ENCODE measurements around the gene PRAF2. TPM values are rescaled to one million over a fixed set of nuclear protein-coding genes. Genes with fewer than 3 reads are reported as not detected.

The PRAF2 gene, protein sequence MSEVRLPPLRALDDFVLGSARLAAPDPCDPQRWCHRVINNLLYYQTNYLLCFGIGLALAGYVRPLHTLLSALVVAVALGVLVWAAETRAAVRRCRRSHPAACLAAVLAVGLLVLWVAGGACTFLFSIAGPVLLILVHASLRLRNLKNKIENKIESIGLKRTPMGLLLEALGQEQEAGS
- 124 TPM for polyA plus RNA-seq (2013, experiment 1 of 2)
- polyA plus RNA-seq (2013, experiment 2 of 2) = 128 TPM

DNA sequence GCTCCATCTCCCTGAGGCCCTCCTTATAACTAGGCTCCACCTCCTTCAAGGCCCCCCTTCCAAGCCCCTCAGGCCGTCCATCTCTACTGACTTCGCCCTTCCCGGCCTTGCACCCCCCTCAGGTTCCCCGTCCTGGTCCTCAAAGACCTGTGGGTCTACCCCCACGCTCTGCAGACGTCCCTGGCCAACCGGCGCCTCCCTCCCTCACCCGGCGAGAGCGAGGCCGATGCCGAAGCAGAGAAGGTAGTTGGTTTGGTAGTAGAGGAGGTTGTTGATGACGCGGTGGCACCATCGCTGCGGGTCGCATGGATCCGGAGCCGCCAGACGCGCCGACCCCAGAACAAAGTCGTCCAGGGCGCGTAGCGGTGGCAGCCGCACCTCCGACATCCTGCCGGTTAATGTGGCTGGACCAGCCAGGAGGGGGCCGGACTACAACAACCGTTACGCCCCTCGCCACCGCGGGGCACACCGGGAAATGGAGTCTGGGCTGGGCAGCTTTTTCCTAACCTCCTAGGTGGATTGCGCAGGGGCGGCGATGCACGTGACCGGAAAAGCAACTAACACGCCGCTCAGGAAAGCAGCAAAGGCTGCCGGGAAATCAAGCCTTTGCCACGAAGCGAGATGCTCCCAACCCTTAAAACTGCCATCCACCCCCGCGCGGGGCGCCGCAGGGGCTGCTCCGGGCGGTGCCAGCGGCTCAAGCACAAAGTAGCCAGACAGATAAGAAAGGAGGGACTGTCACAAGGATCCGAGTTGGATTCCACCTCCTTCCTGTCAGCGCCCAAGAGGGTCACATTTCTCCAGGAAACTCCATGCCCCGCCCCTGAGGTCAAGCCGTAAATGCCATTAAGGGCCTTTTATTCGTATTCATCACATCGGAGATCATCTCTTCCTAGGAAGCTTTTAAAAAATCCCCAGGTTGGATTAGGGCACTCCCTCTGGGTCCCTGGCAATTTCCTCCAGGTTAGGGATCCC, at the start of gene PRAF2:
TSS of gene PRAF2 (minus strand) at position 402 of the 975 bp plus-strand sequence. CDS start at position 387, 15 bp downstream.
- Histone ChIP-seq H4K8ac (ENCODE audit: low read length) (peak within 1 kb of the TSS; percentile 69), H3K79me1 (replicated peaks; ENCODE audit: low read length, poor library complexity, severe bottlenecking) (peaks cover 7% of the 10 kb centered on the region), H2BK15ac (ENCODE audit: low read depth, poor library complexity, severe bottlenecking) (no peak within 1 kb of the TSS), H2BK12ac (ENCODE audit: low read length in 2 of 2) (no peak within 1 kb of the TSS), H2BK120ac (ENCODE audit: low read depth, low read length) (no peak within 1 kb of the TSS), H3K27ac (ENCODE audit: low read length, poor library complexity, severe bottlenecking) (no peak within 1 kb of the TSS), H3K9me3 (ENCODE audit: control insufficient read depth, low read length) (no peaks in the 10 kb centered on the region), H3K4me3 (ENCODE audit: insufficient read depth in 1 of 2, low read depth in 1 of 2, low read length in 2 of 2) (peak within 1 kb of the TSS; percentile 86 to 91), H3K9ac (ENCODE audit: low read length) (peak within 1 kb of the TSS; percentile 89), H3K18ac (ENCODE audit: low read depth in 1 of 2, low read length in 2 of 2) (peak within 1 kb of the TSS; percentile 79 to 84), H3K27me3 (ENCODE audit: control insufficient read depth in 1 of 2, insufficient read depth in 1 of 2, low read length in 2 of 2) (no peaks in the 10 kb centered on the region), H3K14ac (ENCODE audit: low read length in 2 of 2) (peak within 1 kb of the TSS in 1 of 2 experiments; percentile 86), H2AK5ac (ENCODE audit: low read length, severe bottlenecking) (no peak within 1 kb of the TSS), H3K4ac (ENCODE audit: low read depth in 1 of 2, low read length in 2 of 2) (peak within 1 kb of the TSS in 1 of 2 experiments; percentile 79), H3K23ac (ENCODE audit: low read length in 2 of 2) (no peak within 1 kb of the TSS), H4K91ac (ENCODE audit: low read length) (peak within 1 kb of the TSS; percentile 89), H2AFZ (ENCODE audit: low read depth, low read length) (peak within 1 kb of the TSS; percentile 23), H3K36me3 (ENCODE audit: control insufficient read depth in 1 of 2, insufficient read depth in 2 of 2, low read depth in 1 of 2, low read length in 2 of 2) (peaks cover 20 to 48% of the 10 kb centered on the region in 2 experiments), H3K4me1 (ENCODE audit: control insufficient read depth, insufficient read depth, low read depth, low read length) (peaks cover 12% of the 10 kb centered on the region), H3K4me2 (ENCODE audit: low read length, poor library complexity, severe bottlenecking) (peak within 1 kb of the TSS; percentile 52), H2BK5ac (ENCODE audit: low read depth, low read length, poor library complexity, severe bottlenecking) (no peak within 1 kb of the TSS)
- 5% methylated on average over 41 of the region's 61 CpGs for WGBS
- DNase-seq = peak; percentile 90

DNA sequence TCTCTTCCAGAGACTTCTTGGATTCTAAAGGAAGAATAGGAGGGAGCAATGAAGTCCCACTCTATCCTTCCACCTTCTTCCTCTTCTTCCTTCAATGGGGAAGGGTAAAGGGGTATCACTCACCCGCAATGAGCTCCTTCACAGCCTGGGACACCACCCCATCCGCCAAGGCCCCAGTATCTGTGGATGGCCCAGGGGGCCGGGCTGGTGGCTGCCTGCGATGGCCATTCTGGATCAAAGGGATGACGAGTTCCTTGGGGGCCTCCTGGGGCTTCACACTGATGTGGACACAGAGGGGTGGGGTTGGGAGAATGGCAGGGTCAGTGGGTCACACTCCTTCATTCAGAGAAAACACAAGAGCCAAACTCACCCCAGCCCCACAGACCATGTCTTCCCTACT, 48.7 kb upstream of the PRAF2 start:
- H3K23ac ChIP-seq (ENCODE audit: low read length in 2 of 2) = no peak overlapping the region
- no peaks in the 10 kb centered on the region for H3K9me3 ChIP-seq (ENCODE audit: control insufficient read depth, low read length)
- no peak overlapping the region for H3K27ac ChIP-seq (ENCODE audit: low read length, poor library complexity, severe bottlenecking)
- no peak overlapping the region for H3K4ac ChIP-seq (ENCODE audit: low read depth in 1 of 2, low read length in 2 of 2)
- H2BK5ac ChIP-seq (ENCODE audit: low read depth, low read length, poor library complexity, severe bottlenecking) = no peak overlapping the region
- peak overlapping the region; percentile 95 for H3K9ac ChIP-seq (ENCODE audit: low read length)
- no peak overlapping the region for H3K14ac ChIP-seq (ENCODE audit: low read length in 2 of 2)
- peaks cover 10% of the 10 kb centered on the region for H3K79me1 ChIP-seq (replicated peaks; ENCODE audit: low read length, poor library complexity, severe bottlenecking)
- H2AFZ ChIP-seq (ENCODE audit: low read depth, low read length) = no peak overlapping the region
- no peak overlapping the region for H2BK12ac ChIP-seq (ENCODE audit: low read length in 2 of 2)
- H3K4me1 ChIP-seq (ENCODE audit: control insufficient read depth, insufficient read depth, low read depth, low read length) = peaks cover 5% of the 10 kb centered on the region
- WGBS = 100% methylated on average over 3 of the region's 5 CpGs
- peaks cover 0 to 13% of the 10 kb centered on the region in 2 experiments for H3K27me3 ChIP-seq (ENCODE audit: control insufficient read depth in 1 of 2, insufficient read depth in 1 of 2, low read length in 2 of 2)
- no peak overlapping the region for H2BK120ac ChIP-seq (ENCODE audit: low read depth, low read length)
- H3K4me3 ChIP-seq (ENCODE audit: insufficient read depth in 1 of 2, low read depth in 1 of 2, low read length in 2 of 2) = peak overlapping the region in 1 of 2 experiments; percentile 87
- H4K91ac ChIP-seq (ENCODE audit: low read length) = no peak overlapping the region
- H2BK15ac ChIP-seq (ENCODE audit: low read depth, poor library complexity, severe bottlenecking) = no peak overlapping the region
- no peak overlapping the region for H2AK5ac ChIP-seq (ENCODE audit: low read length, severe bottlenecking)
- H3K36me3 ChIP-seq (ENCODE audit: control insufficient read depth in 1 of 2, insufficient read depth in 2 of 2, low read depth in 1 of 2, low read length in 2 of 2) = peaks cover 12 to 21% of the 10 kb centered on the region in 2 experiments
- no peak overlapping the region for H3K18ac ChIP-seq (ENCODE audit: low read depth in 1 of 2, low read length in 2 of 2)
- peak overlapping the region; percentile 81 for H3K4me2 ChIP-seq (ENCODE audit: low read length, poor library complexity, severe bottlenecking)
- H4K8ac ChIP-seq (ENCODE audit: low read length) = no peak overlapping the region
- no peak for DNase-seq

- WGBS = 97% methylated on average over 1 of the region's 1 CpG
Measured at GRCh38 chrX:49120091-49120490, 46.3 kb upstream of the PRAF2 start.

DNA sequence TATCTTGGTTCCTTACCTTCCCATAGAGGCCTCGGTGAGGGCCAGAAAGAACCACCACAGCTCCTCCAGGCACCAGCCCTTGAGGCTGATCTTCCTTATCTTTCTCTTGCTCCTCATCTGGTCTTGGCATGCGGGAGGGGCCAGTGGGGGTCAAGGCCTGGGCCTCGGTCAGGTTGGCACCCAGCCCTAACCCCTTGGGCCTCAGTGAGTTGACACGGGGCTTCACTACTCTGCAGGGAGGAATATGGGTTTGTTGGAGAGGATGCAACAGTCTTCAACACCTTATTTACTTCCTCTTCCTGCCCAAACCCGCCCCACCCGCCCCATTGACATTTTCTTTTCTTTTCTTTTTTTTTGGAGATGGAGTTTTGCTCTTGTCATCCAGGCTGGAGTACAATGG, 43.8 kb upstream of the PRAF2 start:
- 91% methylated on average over 1 of the region's 6 CpGs for WGBS
- H2AK5ac ChIP-seq (ENCODE audit: low read length, severe bottlenecking) = no peak overlapping the region
- no peak overlapping the region for H3K27ac ChIP-seq (ENCODE audit: low read length, poor library complexity, severe bottlenecking)

More at GRCh38 chrX:49120091-49120490, 46.3 kb upstream of the PRAF2 start:
- H3K9ac ChIP-seq (ENCODE audit: low read length) = no peak overlapping the region
- no peak overlapping the region for H2AK5ac ChIP-seq (ENCODE audit: low read length, severe bottlenecking)
- no peak overlapping the region for H4K91ac ChIP-seq (ENCODE audit: low read length)
- no peak overlapping the region for H2BK5ac ChIP-seq (ENCODE audit: low read depth, low read length, poor library complexity, severe bottlenecking)
- H4K8ac ChIP-seq (ENCODE audit: low read length) = no peak overlapping the region
- peaks cover 0 to 13% of the 10 kb centered on the region in 2 experiments for H3K27me3 ChIP-seq (ENCODE audit: control insufficient read depth in 1 of 2, insufficient read depth in 1 of 2, low read length in 2 of 2)
- H3K18ac ChIP-seq (ENCODE audit: low read depth in 1 of 2, low read length in 2 of 2) = no peak overlapping the region
- peaks cover 11% of the 10 kb centered on the region for H3K79me1 ChIP-seq (replicated peaks; ENCODE audit: low read length, poor library complexity, severe bottlenecking)
- no peak overlapping the region for H3K27ac ChIP-seq (ENCODE audit: low read length, poor library complexity, severe bottlenecking)
- no peak overlapping the region for H2BK120ac ChIP-seq (ENCODE audit: low read depth, low read length)
- H3K4me1 ChIP-seq (ENCODE audit: control insufficient read depth, insufficient read depth, low read depth, low read length) = peaks cover 5% of the 10 kb centered on the region
- no peak overlapping the region for H3K14ac ChIP-seq (ENCODE audit: low read length in 2 of 2)
- H3K4me2 ChIP-seq (ENCODE audit: low read length, poor library complexity, severe bottlenecking) = no peak overlapping the region
- H3K9me3 ChIP-seq (ENCODE audit: control insufficient read depth, low read length) = no peaks in the 10 kb centered on the region
- no peak overlapping the region for H3K23ac ChIP-seq (ENCODE audit: low read length in 2 of 2)
- no peak overlapping the region for H2BK12ac ChIP-seq (ENCODE audit: low read length in 2 of 2)
- H3K4ac ChIP-seq (ENCODE audit: low read depth in 1 of 2, low read length in 2 of 2) = no peak overlapping the region
- no peak overlapping the region for H2BK15ac ChIP-seq (ENCODE audit: low read depth, poor library complexity, severe bottlenecking)
- H3K4me3 ChIP-seq (ENCODE audit: insufficient read depth in 1 of 2, low read depth in 1 of 2, low read length in 2 of 2) = no peak overlapping the region
- DNase-seq = no peak
- no peak overlapping the region for H2AFZ ChIP-seq (ENCODE audit: low read depth, low read length)
- H3K36me3 ChIP-seq (ENCODE audit: control insufficient read depth in 1 of 2, insufficient read depth in 2 of 2, low read depth in 1 of 2, low read length in 2 of 2) = peaks cover 33 to 42% of the 10 kb centered on the region in 2 experiments

More for the DNA sequence above, 43.8 kb upstream of the PRAF2 start:
- Histone ChIP-seq H3K4me1 (ENCODE audit: control insufficient read depth, insufficient read depth, low read depth, low read length) (peaks cover 4% of the 10 kb centered on the region), H2AFZ (ENCODE audit: low read depth, low read length) (no peak overlapping the region), H3K36me3 (ENCODE audit: control insufficient read depth in 1 of 2, insufficient read depth in 2 of 2, low read depth in 1 of 2, low read length in 2 of 2) (peaks cover 44 to 58% of the 10 kb centered on the region in 2 experiments), H3K4me2 (ENCODE audit: low read length, poor library complexity, severe bottlenecking) (no peak overlapping the region), H2BK120ac (ENCODE audit: low read depth, low read length) (no peak overlapping the region), H4K91ac (ENCODE audit: low read length) (no peak overlapping the region), H3K18ac (ENCODE audit: low read depth in 1 of 2, low read length in 2 of 2) (no peak overlapping the region), H3K27me3 (ENCODE audit: control insufficient read depth in 1 of 2, insufficient read depth in 1 of 2, low read length in 2 of 2) (peaks cover 0 to 13% of the 10 kb centered on the region in 2 experiments), H2BK5ac (ENCODE audit: low read depth, low read length, poor library complexity, severe bottlenecking) (no peak overlapping the region), H3K9ac (ENCODE audit: low read length) (no peak overlapping the region), H3K79me1 (replicated peaks; ENCODE audit: low read length, poor library complexity, severe bottlenecking) (peaks cover 11% of the 10 kb centered on the region), H3K4ac (ENCODE audit: low read depth in 1 of 2, low read length in 2 of 2) (no peak overlapping the region), H3K23ac (ENCODE audit: low read length in 2 of 2) (no peak overlapping the region), H2BK12ac (ENCODE audit: low read length in 2 of 2) (no peak overlapping the region), H3K4me3 (ENCODE audit: insufficient read depth in 1 of 2, low read depth in 1 of 2, low read length in 2 of 2) (no peak overlapping the region), H3K14ac (ENCODE audit: low read length in 2 of 2) (no peak overlapping the region), H2BK15ac (ENCODE audit: low read depth, poor library complexity, severe bottlenecking) (no peak overlapping the region), H4K8ac (ENCODE audit: low read length) (no peak overlapping the region), H3K9me3 (ENCODE audit: control insufficient read depth, low read length) (no peaks in the 10 kb centered on the region)
- no peak for DNase-seq

Data from mesenchymal stem cell (in vitro differentiated cells and primary cell).